OCI-LY7 (cell line): ENCODE measurements around the gene LPCAT1. TPM values are rescaled to one million over a fixed set of nuclear protein-coding genes. Genes with fewer than 3 reads are reported as not detected.

Source experiments
- BruUV-seq: library from RNA; stranded (reverse); fragments of 400-500 nt; replicated peaks from 2 replicates; lab custom pipeline; 2021; lab: Mats Ljungman, UMichigan
- CTCF ChIA-PET: fragments of 300-600 bp; sonication (Branson Sonifier 250); formaldehyde crosslinking; loops from one replicate; lab custom pipeline; 2022; ENCODE audit warnings: antibody characterized with exemption; ENCODE audit not compliant: unreplicated experiment; lab: Charles Lee
- POLR2A ChIA-PET: fragments of 300-600 bp; sonication (Branson Sonifier 250); formaldehyde crosslinking; loops from one replicate; lab custom pipeline; 2022; ENCODE audit warnings: antibody characterized with exemption; lab: Charles Lee
- DNase-seq: peaks from one replicate; pipeline ENCODE4 v3.0.0-alpha.2; 2015; ENCODE audit warnings: low spot score
- H2AFZ ChIP-seq: fragments of 200-600 bp; sonication (generic), shearing (Covaris generic); 2 replicates; pipeline ENCODE4 v1.6.1; 2014; ENCODE audit warnings: mild to moderate bottlenecking, antibody characterized with exemption, low read length, moderate library complexity
- H3K27ac ChIP-seq: fragments of 200-600 bp; sonication (generic); 2 replicates; pipeline ENCODE4 v1.5.1; 2014; ENCODE audit warnings: mixed run types, low read depth, mild to moderate bottlenecking, moderate library complexity, low read length, inconsistent platforms; ENCODE audit not compliant: poor library complexity, severe bottlenecking
- H3K36me3 ChIP-seq: fragments of 200-600 bp; sonication (generic); 2 replicates; pipeline ENCODE4 v1.6.1; 2014; ENCODE audit warnings: mild to moderate bottlenecking, antibody characterized with exemption, low read length, moderate library complexity, mixed read lengths; ENCODE audit not compliant: insufficient read depth
- H3K4me1 ChIP-seq: fragments of 200-600 bp; sonication (generic); 2 replicates; pipeline ENCODE4 v1.5.1; 2014; ENCODE audit warnings: mild to moderate bottlenecking, low read length; ENCODE audit not compliant: insufficient read depth, poor library complexity, severe bottlenecking
- H3K4me2 ChIP-seq: fragments of 200-600 bp; sonication (generic); 2 replicates; pipeline ENCODE4 v1.6.1; 2014; ENCODE audit warnings: mild to moderate bottlenecking, low read length
- H3K4me3 ChIP-seq: fragments of 200-600 bp; sonication (generic); 2 replicates; pipeline ENCODE4 v1.5.1; 2014; ENCODE audit warnings: mild to moderate bottlenecking, low read depth, low read length; ENCODE audit not compliant: poor library complexity, severe bottlenecking
- H3K79me2 ChIP-seq: fragments of 200-600 bp; sonication (generic); 2 replicates; pipeline ENCODE4 v1.6.1; 2016; ENCODE audit warnings: low read depth, mild to moderate bottlenecking, low read length, moderate library complexity, mixed read lengths; ENCODE audit not compliant: insufficient read depth
- H3K9me2 ChIP-seq: fragments of 200-600 bp; sonication (generic); 2 replicates; pipeline ENCODE4 v1.6.1; 2016; ENCODE audit warnings: mild to moderate bottlenecking, low read length, mixed read lengths; ENCODE audit not compliant: insufficient read depth
- H3K9me3 ChIP-seq: fragments of 200-600 bp; sonication (generic); 2 replicates; pipeline ENCODE4 v1.6.1; 2014; ENCODE audit warnings: mild to moderate bottlenecking, mixed run types, low read length, mixed read lengths
- H4K20me1 ChIP-seq: fragments of 200-600 bp; sonication (generic); 2 replicates; pipeline ENCODE4 v1.6.1; 2014; ENCODE audit warnings: mild to moderate bottlenecking, antibody characterized with exemption, low read length, moderate library complexity, mixed read lengths; ENCODE audit not compliant: insufficient read depth
- CTCF ChIP-seq: fragments of 200-600 bp; sonication (generic); conservative IDR thresholded peaks from 2 replicates; pipeline ENCODE4 v1.5.1; 2014; ENCODE audit warnings: mild to moderate bottlenecking, antibody characterized with exemption, low read length, moderate library complexity, mixed read lengths
- EZH2phosphoT487 ChIP-seq: fragments of 200-600 bp; sonication (generic); IDR thresholded peaks from 2 replicates; pipeline ENCODE4 v1.6.1; 2018; ENCODE audit warnings: low read depth, borderline replicate concordance, mild to moderate bottlenecking, mixed run types, antibody characterized with exemption, low read length, moderate library complexity, mixed read lengths
- intact Hi-C: fragments of 100-400 bp; cut with micrococcal nuclease; formaldehyde crosslinking; loops from one replicate; pipeline ENCODE4 v1.10.0; 2022; ENCODE audit not compliant: unreplicated experiment
- total RNA-seq, 2 experiments: library from RNA; depleted of rRNA in 1 of 2; stranded (reverse); fragments of >200 nt in 1 of 2; shearing (Covaris generic) in 1 of 2; gene quantifications; 2 replicates each; pipeline ENCODE4 v1.2.3, GENCODE V29; 2014 to 2022

Gene LPCAT1
- total RNA-seq, 2 experiments from 2014 or later, result 47.7 to 63.6 TPM

DNA sequence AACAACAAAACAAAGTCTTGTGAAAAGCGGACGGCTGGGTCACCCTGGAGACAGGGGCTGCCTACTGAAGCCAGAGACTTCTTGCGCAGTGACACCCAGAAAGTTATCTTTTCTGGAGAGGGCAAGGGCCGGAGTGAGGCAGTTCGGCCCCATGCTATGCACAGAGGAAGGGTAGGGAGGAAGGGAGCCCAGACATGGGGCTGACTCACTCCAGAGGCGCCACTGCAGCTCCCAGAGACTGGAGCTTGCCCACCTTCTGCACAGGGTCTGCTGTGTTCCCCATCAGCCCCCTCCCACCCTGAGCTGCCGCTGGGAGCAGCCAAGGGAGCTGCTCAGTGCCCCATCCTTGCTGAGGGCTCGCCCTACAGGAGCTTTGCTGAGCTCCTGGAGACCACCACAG is 91.9 kb downstream of the LPCAT1 start:
- POLR2A ChIA-PET, result no interaction called here
- Histone ChIP-seq H3K4me1 (no peaks in the 10 kb centered on the region), H2AFZ (no peak overlapping the region), H3K4me3 (no peak overlapping the region), H3K27ac (no peak overlapping the region), H3K4me2 (no peak overlapping the region), H4K20me1 (no peaks in the 10 kb centered on the region), H3K9me2 (no peaks in the 10 kb centered on the region), H3K79me2 (no peaks in the 10 kb centered on the region), H3K9me3 (peaks cover 21% of the 10 kb centered on the region; the same call in 1 of the 2 replicates), H3K36me3 (no peaks in the 10 kb centered on the region)
- intact Hi-C loops, result no loop called here
- TF ChIP-seq EZH2phosphoT487 (no peak), CTCF (no peak)
- CTCF ChIA-PET, result no interaction called here
- BruUV-seq, result no TSS peak
- DNase-seq, result no peak

GRCh38 chr5:1431021-1431811 is 92.5 kb downstream of the LPCAT1 start:
- no peaks in the 10 kb centered on the region for H3K4me1 ChIP-seq
- H3K79me2 ChIP-seq, result no peaks in the 10 kb centered on the region
- no peaks in the 10 kb centered on the region for H3K9me2 ChIP-seq
- intact Hi-C loops, result no loop called here
- no peak overlapping the region for H3K4me2 ChIP-seq
- no peak overlapping the region for H3K27ac ChIP-seq
- no peak overlapping the region for H3K4me3 ChIP-seq
- no peak for DNase-seq
- no peak overlapping the region for H2AFZ ChIP-seq
- no peaks in the 10 kb centered on the region for H3K36me3 ChIP-seq
- H4K20me1 ChIP-seq, result no peaks in the 10 kb centered on the region
- BruUV-seq, result no TSS peak
- POLR2A ChIA-PET, result no interaction called here
- peaks cover 21% of the 10 kb centered on the region; the same call in 1 of the 2 replicates for H3K9me3 ChIP-seq
- TF ChIP-seq CTCF (no peak), EZH2phosphoT487 (no peak)
- CTCF ChIA-PET, result no interaction called here
